Naive B cell (primary cell): ENCODE measurements around the gene KYNU. TPM values are rescaled to one million over a fixed set of nuclear protein-coding genes. Genes with fewer than 3 reads are reported as not detected.
"Not testable (repeated sequence)": the region's sequence is repeated elsewhere in the genome, so short reads cannot be mapped to it uniquely, and the experiment has no call there.

ENCODE experiments used
- ATAC-seq, 2 donors: fragments of 150-1000 bp; cut with Tn5 transposase; 2 replicates each; pipeline ENCODE4 v1.10.0; 2021; ENCODE audit warnings: low read depth in 2 of 2, mild to moderate bottlenecking in 2 of 2, moderate library complexity in 2 of 2
- DNase-seq: peaks from one replicate; pipeline ENCODE4 v3.0.0; 2022
- H3K27ac Mint-ChIP-seq, 6 donors: one replicate each; pipeline ENCODE4 v1.8.0; 2020 to 2022; ENCODE audit warnings: mild to moderate bottlenecking in 6 of 6, mixed read lengths in 6 of 6, moderate library complexity in 5 of 6, inconsistent platforms in 2 of 6
- H3K27me3 Mint-ChIP-seq, 3 donors: one replicate each; pipeline ENCODE4 v1.8.0; 2021 to 2022; ENCODE audit warnings: mixed read lengths in 3 of 3, mild to moderate bottlenecking in 1 of 3
- H3K36me3 Mint-ChIP-seq, 2 donors: one replicate each; pipeline ENCODE4 v1.8.0; 2020 to 2022; ENCODE audit warnings: mixed read lengths in 2 of 2, inconsistent platforms in 1 of 2, mild to moderate bottlenecking in 1 of 2
- H3K4me1 Mint-ChIP-seq, 3 donors: one replicate each; pipeline ENCODE4 v1.8.0; 2020 to 2022; ENCODE audit warnings: mixed read lengths in 3 of 3, inconsistent platforms in 1 of 3, mild to moderate bottlenecking in 1 of 3, moderate library complexity in 1 of 3
- H3K4me3 Mint-ChIP-seq, 8 donors: one replicate each; pipeline ENCODE4 v1.8.0; 2020 to 2022; ENCODE audit warnings: mild to moderate bottlenecking in 8 of 8, mixed read lengths in 8 of 8, moderate library complexity in 8 of 8, inconsistent platforms in 2 of 8
- H3K9me3 Mint-ChIP-seq, 7 donors: one replicate each; pipeline ENCODE4 v1.8.0; 2020 to 2022; ENCODE audit warnings: mixed read lengths in 7 of 7, mild to moderate bottlenecking in 5 of 7, inconsistent platforms in 2 of 7, moderate library complexity in 1 of 7
- polyA plus RNA-seq, 6 donors: library from polyadenylated mRNA; unstranded; fragments of 300-500 nt; fragmentation: Illumina TruSeq; gene quantifications; one replicate each; pipeline ENCODE4 v1.2.3, GENCODE V29; 2021; ENCODE audit warnings: low read depth in 6 of 6

Gene KYNU
- polyA plus RNA-seq, 6 donors from 2014 or later: 33.8 to 53.2 (median 44.0) TPM

DNA sequence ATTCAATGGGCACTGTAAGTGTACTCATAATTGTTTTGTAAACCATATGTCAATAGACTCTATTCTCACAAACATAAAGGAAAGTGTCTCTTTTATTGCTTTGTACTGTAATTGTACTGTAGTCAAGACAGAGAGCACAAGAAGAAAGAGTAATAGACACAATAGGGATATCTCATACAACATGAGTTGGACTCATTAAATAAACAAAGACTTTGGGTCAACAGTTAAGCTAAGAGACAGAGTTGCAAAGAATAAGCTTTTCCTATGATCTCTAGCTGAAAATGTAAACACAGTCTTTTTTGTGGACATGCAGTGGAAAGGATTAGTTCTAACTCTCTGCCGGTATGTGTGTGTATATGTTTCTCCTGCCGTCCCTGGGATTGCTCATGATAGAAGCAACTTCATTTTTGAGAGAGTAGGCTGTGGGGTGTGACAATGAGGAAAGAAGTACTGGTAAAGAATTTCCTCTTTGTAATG lies 13.9 kb upstream of the KYNU start:
- Mint-ChIP-seq H3K27ac (no peak overlapping the region), H3K4me1 (peaks cover 20 to 30% (median 28%) of the 10 kb centered on the region in 3 donors), H3K36me3 (no peaks in the 10 kb centered on the region), H3K27me3 (no peaks in the 10 kb centered on the region), H3K9me3 (peaks cover 0 to 2% (median 0%) of the 10 kb centered on the region in 7 donors), H3K4me3 (no peak overlapping the region)
- DNase-seq (no peak), ATAC-seq (no peak)

DNA sequence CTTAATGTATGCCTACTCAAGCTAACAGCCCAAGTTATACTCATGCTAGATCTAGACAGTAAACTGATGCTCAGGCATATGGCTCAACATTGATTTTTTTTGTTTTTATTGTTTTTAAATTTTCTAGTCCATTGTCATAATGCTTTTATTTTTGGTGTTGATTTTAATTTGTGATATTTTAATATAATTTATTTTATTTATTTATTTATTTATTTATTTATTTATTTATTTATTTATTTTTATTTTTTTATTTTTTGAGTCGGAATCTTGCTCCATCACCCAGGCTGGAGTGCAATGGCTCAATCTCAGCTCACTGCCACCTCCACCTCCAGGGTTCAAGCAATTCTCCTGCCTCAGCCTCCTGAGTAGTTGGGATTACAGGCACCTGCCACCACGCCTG lies 12.9 kb upstream of the KYNU start:
- not testable (repeated sequence) for H3K27me3 Mint-ChIP-seq, H3K36me3 Mint-ChIP-seq, ATAC-seq, H3K9me3 Mint-ChIP-seq, H3K4me3 Mint-ChIP-seq, DNase-seq
- Mint-ChIP-seq H3K4me1 (peaks cover 20 to 30% (median 28%) of the 10 kb centered on the region in 3 donors), H3K27ac (peak overlapping the region in 2 of 6 donors; percentile 56 to 64)

DNA sequence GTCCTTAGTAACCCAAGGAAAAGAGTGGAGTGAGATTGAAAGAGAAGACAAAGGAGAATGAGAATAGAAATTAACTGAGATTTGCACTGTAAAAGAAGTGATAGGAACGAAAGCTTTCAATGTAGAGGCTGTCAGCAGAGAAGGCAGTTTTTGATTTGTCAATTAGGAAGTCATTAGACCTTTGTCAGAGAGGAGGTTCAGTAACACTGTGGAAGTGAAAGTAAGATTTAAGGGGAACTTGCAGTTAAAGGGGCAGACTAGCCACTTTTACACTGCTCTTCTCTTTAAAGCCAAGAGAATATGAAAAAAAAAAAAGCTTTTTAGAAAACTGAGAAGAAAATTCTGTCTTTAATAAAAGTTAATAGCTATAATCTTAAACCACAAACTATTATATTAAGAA lies 11.5 kb upstream of the KYNU start:
- peaks cover 20 to 30% (median 28%) of the 10 kb centered on the region in 3 donors for H3K4me1 Mint-ChIP-seq
- DNase-seq (peak; percentile 64), ATAC-seq (peak; percentile 97 to 98)
- H3K36me3 Mint-ChIP-seq: no peaks in the 10 kb centered on the region
- peaks cover 0 to 2% (median 0%) of the 10 kb centered on the region in 7 donors for H3K9me3 Mint-ChIP-seq
- H3K27ac Mint-ChIP-seq: peak overlapping the region; percentile 80 to 99 (median 88)
- peak overlapping the region; percentile 57 to 93 (median 78) for H3K4me3 Mint-ChIP-seq
- H3K27me3 Mint-ChIP-seq: no peaks in the 10 kb centered on the region

GRCh38 chr2:142866426-142866825 lies 11.0 kb upstream of the KYNU start:
- Mint-ChIP-seq H3K27ac (peak overlapping the region; percentile 80 to 99 (median 88)), H3K4me1 (peaks cover 20 to 30% (median 28%) of the 10 kb centered on the region in 3 donors), H3K36me3 (no peaks in the 10 kb centered on the region), H3K4me3 (peak overlapping the region in 7 of 8 donors; percentile 26 to 93 (median 60)), H3K27me3 (no peaks in the 10 kb centered on the region), H3K9me3 (peaks cover 0 to 2% (median 0%) of the 10 kb centered on the region in 7 donors)
- ATAC-seq: peak; percentile 9 to 10
- no peak for DNase-seq

- H3K4me3 Mint-ChIP-seq: peak overlapping the region in 5 of 8 donors; percentile 17 to 60 (median 26)
- H3K9me3 Mint-ChIP-seq: no peaks in the 10 kb centered on the region
- DNase-seq: no peak
- ATAC-seq: no peak
- no peaks in the 10 kb centered on the region for H3K27me3 Mint-ChIP-seq
- H3K36me3 Mint-ChIP-seq: no peaks in the 10 kb centered on the region
- peak overlapping the region in 5 of 6 donors; percentile 16 to 88 (median 84) for H3K27ac Mint-ChIP-seq
- H3K4me1 Mint-ChIP-seq: peaks cover 20 to 30% (median 28%) of the 10 kb centered on the region in 3 donors
These were observed 10.3 kb upstream of the KYNU start for GRCh38 chr2:142867136-142867535.

DNA sequence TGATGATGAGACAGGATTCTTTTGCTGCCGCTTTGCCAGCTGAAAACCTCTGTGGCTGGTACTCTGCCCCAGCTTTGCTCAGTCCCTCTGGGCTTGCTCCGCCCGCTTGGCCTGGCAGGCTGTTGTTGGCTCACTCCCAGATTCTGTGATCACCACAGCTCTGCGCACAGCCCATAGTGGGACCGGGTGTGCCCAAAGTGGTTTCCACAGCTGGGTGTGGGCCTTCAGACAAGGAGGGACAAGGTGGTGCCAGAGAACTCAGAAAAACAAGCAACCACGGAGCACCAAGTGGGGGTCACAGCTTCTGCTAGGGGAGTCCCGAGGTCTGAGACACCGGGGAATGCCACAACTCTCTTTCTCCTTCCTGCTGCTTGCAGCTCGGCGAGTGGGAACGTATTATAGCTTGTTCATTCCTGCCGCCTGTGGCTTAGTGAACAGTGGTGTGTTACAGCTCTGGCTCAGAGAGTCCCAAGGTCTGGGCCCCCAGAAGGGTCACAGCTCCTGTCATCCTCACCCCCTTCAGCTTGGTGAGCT lies 9.2 kb upstream of the KYNU start:
- Mint-ChIP-seq H3K4me3 (peak overlapping the region in 5 of 8 donors; percentile 10 to 47 (median 24)), H3K9me3 (no peaks in the 10 kb centered on the region), H3K27me3 (no peaks in the 10 kb centered on the region), H3K4me1 (peaks cover 24 to 33% (median 28%) of the 10 kb centered on the region in 3 donors), H3K36me3 (no peaks in the 10 kb centered on the region), H3K27ac (peak overlapping the region in 5 of 6 donors; percentile 33 to 87 (median 81))
- DNase-seq (no peak), ATAC-seq (peak; percentile 6 to 11)

DNA sequence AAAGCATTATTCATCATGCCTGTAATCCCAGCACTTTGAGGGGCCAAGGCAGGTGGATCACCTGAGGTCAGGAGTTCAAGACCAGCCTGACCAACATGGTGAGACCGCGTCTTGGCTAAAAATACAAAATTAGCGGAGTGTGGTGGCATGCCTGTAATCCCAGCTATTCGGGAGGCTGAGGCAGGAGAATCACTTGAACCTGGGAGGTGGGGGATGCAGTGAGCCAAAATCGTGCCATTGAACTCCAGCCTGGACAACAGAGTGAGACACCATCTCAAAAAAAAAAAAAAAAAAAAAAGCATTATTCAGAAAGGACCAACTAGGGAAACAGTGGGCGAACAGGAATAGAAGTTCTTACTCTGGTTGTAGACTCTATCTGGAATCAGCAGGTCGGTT lies 8.4 kb upstream of the KYNU start:
- not testable (repeated sequence) for H3K27me3 Mint-ChIP-seq, H3K36me3 Mint-ChIP-seq, H3K9me3 Mint-ChIP-seq, ATAC-seq, DNase-seq
- Mint-ChIP-seq H3K27ac (peak overlapping the region in 3 of 6 donors; percentile 63 to 84 (median 73)), H3K4me3 (peak overlapping the region in 1 of 8 donors; percentile 16), H3K4me1 (peaks cover 26 to 39% (median 28%) of the 10 kb centered on the region in 3 donors)

DNA sequence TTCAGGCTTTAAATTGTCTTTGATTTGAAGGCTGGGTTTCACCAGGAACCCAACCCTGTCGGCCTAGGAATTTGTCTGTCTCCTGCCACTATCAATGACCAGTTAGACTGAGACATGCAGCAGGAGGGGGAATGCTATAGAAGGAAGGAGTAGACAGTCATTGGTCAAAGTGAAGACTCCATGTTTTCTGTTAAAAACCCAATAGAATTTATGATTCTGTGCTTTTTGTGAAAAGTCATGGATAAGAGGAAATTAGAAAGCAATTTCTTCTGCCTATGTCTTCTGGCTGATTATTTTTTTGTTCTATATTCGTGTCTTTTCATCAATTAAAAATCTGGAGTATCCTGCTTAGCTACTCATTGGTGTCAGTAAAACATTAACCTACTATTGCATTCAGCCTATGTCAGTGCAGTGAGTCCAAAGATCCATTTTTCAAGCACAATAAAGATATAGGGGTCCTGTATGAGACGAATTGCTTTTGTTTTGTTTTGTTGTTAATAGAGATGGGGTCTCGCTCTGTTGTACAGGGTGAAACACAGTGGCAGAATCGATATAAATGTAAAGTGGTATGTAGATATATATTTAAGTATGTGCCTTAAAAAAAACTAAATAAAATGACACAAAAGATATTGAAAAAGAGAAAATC lies 7.9 kb upstream of the KYNU start:
- Mint-ChIP-seq H3K4me3 (no peak overlapping the region), H3K4me1 (peaks cover 28 to 41% (median 32%) of the 10 kb centered on the region in 3 donors), H3K27me3 (no peaks in the 10 kb centered on the region), H3K27ac (peak overlapping the region in 1 of 6 donors; percentile 73), H3K9me3 (no peaks in the 10 kb centered on the region), H3K36me3 (no peaks in the 10 kb centered on the region)
- no peak for ATAC-seq
- no peak for DNase-seq

GRCh38 chr2:142870526-142870925 lies 6.9 kb upstream of the KYNU start:
- DNase-seq: no peak
- no peak overlapping the region for H3K4me3 Mint-ChIP-seq
- H3K27ac Mint-ChIP-seq: no peak overlapping the region
- no peak for ATAC-seq
- peaks cover 0 to 2% (median 0%) of the 10 kb centered on the region in 7 donors for H3K9me3 Mint-ChIP-seq
- no peaks in the 10 kb centered on the region for H3K36me3 Mint-ChIP-seq
- H3K4me1 Mint-ChIP-seq: peaks cover 25 to 34% (median 28%) of the 10 kb centered on the region in 3 donors
- no peaks in the 10 kb centered on the region for H3K27me3 Mint-ChIP-seq

- Mint-ChIP-seq H3K4me1 (peaks cover 20 to 26% (median 22%) of the 10 kb centered on the region in 3 donors), H3K27ac (peak overlapping the region in 1 of 6 donors; percentile 38), H3K36me3 (no peaks in the 10 kb centered on the region), H3K9me3 (peaks cover 0 to 2% (median 0%) of the 10 kb centered on the region in 7 donors), H3K27me3 (no peaks in the 10 kb centered on the region), H3K4me3 (no peak overlapping the region)
- DNase-seq: no peak
- peak in 1 of 2 donors; percentile 18 for ATAC-seq
These were observed 6.1 kb upstream of the KYNU start for GRCh38 chr2:142871396-142871795.

- peaks cover 18 to 21% (median 18%) of the 10 kb centered on the region in 3 donors for H3K4me1 Mint-ChIP-seq
- H3K4me3 Mint-ChIP-seq: peak overlapping the region in 2 of 8 donors; percentile 5 to 31
- DNase-seq (no peak), ATAC-seq (no peak)
- H3K36me3 Mint-ChIP-seq: no peaks in the 10 kb centered on the region
- H3K27ac Mint-ChIP-seq: peak overlapping the region in 2 of 6 donors; percentile 78 to 88
- no peaks in the 10 kb centered on the region for H3K27me3 Mint-ChIP-seq
- H3K9me3 Mint-ChIP-seq: peaks cover 0 to 2% (median 0%) of the 10 kb centered on the region in 7 donors
These were observed 4.4 kb upstream of the KYNU start for GRCh38 chr2:142872882-142873724.

DNA sequence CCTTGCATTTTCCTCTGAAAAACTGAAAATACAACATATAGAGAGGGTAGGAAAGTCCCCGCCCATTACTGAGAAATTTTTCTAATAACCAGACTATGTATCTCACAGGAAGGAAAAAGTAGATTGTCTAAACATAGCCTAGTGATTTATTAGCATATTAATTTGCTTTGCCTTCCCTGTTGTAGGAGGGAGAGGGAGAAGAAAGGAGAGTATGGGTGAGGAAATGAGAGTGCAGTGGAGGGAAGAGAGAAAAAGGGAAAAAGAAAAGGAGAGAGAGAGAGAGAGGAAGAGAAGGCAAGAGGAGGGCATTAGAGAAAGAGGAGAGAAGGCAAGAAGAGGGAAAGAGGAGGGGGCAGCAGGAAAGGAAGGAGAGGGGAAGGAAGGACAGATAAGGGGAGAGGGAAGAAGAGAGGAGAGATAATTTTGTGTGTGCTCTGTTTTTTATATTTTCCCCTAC lies 3.6 kb upstream of the KYNU start:
- no peak for DNase-seq
- H3K27ac Mint-ChIP-seq: peak overlapping the region in 3 of 6 donors; percentile 3 to 78 (median 36)
- peak overlapping the region in 2 of 8 donors; percentile 5 to 31 for H3K4me3 Mint-ChIP-seq
- peaks cover 19 to 22% (median 19%) of the 10 kb centered on the region in 3 donors for H3K4me1 Mint-ChIP-seq
- H3K9me3 Mint-ChIP-seq: peaks cover 0 to 2% (median 0%) of the 10 kb centered on the region in 7 donors
- no peaks in the 10 kb centered on the region for H3K36me3 Mint-ChIP-seq
- no peaks in the 10 kb centered on the region for H3K27me3 Mint-ChIP-seq
- no peak for ATAC-seq

GRCh38 chr2:142874293-142874814 lies 3.1 kb upstream of the KYNU start:
- peaks cover 0 to 2% (median 0%) of the 10 kb centered on the region in 7 donors for H3K9me3 Mint-ChIP-seq
- no peaks in the 10 kb centered on the region for H3K36me3 Mint-ChIP-seq
- H3K4me3 Mint-ChIP-seq: peak overlapping the region in 2 of 8 donors; percentile 5 to 31
- DNase-seq: no peak
- H3K4me1 Mint-ChIP-seq: peaks cover 24 to 27% (median 24%) of the 10 kb centered on the region in 3 donors
- no peaks in the 10 kb centered on the region for H3K27me3 Mint-ChIP-seq
- ATAC-seq: no peak
- H3K27ac Mint-ChIP-seq: peak overlapping the region in 5 of 6 donors; percentile 55 to 87 (median 78)
